Stimulated activated CD4-positive, alpha-beta T cell treated with anti-CD3 and anti-CD28 coated beads, Interleukin-4, amount 100 ng/mL, for 1 hour (primary cell): ENCODE data around the gene ACAA1.

Source experiments
- DNase-seq: peaks from one replicate; pipeline ENCODE4 v3.0.0-alpha.2; 2020

ACAA1 gene

DNA sequence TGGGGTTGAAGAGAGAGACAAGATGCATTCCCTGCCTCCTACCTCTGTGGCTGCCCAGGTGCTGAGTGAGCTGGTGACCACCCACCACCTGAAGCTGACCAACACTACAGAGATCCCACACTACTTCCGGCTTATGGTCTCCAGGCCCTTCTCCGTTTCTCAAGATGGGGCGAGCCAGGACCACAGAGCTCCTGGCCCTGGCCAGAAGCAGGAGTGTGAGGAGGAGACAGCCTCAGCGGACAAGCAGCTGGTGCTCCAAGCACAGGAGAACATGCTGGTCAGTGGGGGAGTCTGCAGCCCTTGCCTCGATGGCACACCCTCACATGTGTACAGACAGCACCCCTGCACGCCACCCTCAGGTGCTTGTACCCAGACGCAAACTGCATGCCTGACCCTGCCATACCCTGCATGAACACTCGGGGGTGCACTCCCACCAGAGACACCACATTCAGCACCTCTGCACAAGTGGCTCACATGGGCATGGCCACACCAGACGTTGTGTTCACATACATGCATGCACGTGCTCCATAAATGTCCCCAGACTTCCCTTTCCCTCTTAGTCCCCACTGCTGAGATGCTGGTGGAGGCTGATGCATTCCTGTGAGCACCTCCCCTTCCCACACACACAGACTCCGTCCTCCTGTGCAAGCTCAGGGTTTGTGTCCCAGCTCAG, 19.0 kb downstream of the ACAA1 start:
- peak; percentile 74 for DNase-seq

- DNase-seq = no peak
These were observed 19.7 kb downstream of the ACAA1 start for GRCh38 chr3:38117163-38117716.

DNA sequence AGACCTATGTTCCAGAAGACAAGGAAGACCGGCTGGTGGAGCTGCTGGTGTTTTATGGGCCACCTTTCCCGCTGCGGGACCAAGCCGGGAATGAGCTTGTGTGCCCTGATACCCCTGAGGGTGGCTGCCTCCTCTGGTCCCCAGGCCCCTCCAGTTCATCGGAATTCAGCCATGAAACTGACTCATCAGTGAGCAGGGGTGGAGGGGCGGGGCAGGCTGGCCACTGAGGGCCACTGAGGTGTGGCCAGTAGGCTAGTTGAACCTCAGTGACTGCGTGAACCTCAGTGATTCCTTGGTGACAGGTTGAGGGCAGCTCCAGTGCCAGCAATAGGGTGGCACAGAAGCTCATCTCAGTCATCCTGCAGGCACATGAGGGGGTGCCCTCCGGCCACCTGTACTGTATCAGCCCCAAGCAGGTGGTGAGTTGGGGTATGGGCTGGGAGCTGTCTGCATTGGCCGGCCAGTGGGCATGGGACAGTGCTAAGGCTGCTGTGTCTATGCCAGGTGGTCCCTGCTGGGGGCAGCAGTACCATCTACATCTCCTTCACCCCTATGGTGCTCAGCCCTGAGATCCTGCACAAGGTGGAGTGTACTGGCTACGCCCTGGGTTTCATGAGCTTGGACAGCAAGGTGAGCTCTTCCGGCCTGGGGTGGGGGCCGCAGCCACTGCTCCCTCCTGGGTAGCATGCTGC, 20.3 kb downstream of the ACAA1 start:
- no peak for DNase-seq

DNA sequence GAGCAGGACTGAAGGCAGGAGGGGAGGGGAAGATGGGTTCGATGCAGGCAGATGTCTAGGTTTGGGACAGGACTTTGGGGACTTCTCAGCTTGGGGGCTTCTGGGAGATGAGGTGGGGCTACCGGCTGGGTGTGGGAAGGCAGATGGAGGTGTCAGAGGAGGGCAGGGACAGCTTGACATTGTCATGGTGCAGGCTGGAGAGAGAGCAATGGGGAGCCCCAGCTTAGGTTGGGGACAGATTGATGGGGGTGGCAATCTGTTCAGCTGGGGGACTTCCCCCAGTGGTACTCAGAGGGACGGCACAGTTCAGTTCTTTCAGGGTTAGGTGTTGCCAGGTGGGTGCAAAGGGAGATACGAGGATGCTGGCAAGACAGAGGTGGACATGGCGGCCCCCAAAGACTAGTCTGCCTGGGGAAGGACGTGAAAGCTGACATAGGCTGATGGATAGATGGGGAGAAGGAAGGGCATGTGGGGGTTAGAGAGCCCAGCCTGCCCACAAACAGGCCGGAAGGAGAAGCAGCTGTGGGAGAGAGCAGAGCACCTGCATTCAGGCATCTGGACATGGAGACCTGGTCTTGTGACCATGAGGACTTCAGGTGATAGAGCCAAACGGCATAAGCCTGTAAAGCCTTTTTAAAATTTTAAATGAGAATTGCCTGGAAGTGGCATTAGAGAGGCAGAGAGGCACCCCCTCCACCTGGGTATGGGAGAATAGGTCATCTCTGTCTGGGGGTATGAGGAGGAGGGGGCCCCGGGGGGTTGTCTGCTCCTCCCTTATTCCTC, 21.1 kb downstream of the ACAA1 start:
- no peak for DNase-seq

GRCh38 chr3:38114875-38115644, 21.9 kb downstream of the ACAA1 start:
- no peak for DNase-seq

DNA sequence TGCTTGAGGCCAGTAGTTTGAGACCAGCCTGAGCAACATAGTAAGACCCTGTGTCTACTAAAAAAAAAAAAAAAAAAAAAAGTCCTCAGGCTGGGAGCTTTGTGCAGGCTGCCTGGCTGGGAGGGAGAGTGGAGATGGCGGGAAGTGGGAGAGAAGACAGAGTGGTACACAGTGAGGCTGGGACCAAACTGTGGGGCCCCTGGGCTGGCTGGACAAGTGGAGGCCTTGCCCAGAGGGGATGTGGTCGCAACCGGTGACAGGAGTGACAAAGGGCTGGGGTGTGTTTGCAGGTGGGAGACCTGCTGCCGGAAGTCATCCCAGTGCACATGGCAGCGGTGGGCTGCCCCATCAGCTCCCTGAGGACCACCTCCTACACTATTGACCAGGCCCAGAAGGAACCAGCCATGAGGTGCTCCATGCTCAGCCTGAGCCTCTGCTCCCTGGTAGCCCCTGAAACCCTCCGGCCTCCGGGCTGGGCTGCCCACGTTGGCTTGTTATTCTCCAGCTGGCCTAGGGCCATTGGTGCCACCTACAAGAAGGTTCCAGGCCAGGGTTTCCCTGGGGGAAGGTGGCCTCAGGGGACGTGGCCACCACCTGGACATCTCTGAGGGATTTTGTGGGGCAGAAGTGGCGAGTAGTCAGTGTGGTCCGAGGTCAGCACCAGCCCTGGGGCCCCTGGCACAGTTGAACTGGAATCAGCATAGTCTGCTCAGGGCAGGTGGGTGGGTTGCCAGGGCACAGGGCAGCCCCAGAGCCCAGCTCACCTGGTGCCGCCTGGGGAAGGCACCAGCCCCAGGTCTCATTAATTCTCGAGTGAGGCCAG, 22.7 kb downstream of the ACAA1 start:
- no peak for DNase-seq

GRCh38 chr3:38112378-38112761, 24.6 kb downstream of the ACAA1 start:
- no peak for DNase-seq

- no peak for DNase-seq
These were observed 25.1 kb downstream of the ACAA1 start for GRCh38 chr3:38111696-38112377.

GRCh38 chr3:38111201-38111600, 25.7 kb downstream of the ACAA1 start:
- no peak for DNase-seq

DNA sequence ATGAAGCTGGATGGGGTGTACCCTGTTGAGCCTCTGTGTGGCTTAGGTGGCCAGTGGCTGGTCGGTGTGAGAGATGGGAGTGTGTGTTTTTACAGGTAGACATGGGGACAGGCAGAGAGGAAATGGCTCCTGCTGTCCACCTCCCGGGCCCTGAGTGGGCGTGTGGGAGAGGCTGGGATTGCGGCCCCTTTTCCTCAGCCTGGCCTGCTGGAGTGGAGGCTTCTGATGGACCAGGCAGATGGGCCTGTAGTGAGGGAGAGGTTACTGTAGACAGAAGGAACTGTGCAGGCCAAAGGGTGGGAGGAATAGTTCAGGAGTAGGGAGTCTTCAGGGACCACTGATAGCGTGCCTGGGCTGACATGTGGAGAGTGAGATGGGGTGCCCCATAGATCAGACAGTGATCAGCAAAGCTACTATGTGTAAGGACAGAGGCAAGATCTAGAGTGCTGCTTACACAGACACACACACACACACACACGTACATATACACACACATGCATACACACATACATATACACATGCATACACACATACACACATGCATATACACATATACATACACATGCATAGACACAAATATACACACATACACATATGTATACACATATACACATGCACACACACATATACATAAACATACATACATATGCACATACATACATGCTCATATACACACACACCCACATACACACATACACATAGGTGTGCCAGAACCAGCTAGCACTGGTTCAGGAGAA, 26.4 kb downstream of the ACAA1 start:
- DNase-seq = no peak

- DNase-seq = no peak
These were observed 27.2 kb downstream of the ACAA1 start for GRCh38 chr3:38109580-38110313.

DNA sequence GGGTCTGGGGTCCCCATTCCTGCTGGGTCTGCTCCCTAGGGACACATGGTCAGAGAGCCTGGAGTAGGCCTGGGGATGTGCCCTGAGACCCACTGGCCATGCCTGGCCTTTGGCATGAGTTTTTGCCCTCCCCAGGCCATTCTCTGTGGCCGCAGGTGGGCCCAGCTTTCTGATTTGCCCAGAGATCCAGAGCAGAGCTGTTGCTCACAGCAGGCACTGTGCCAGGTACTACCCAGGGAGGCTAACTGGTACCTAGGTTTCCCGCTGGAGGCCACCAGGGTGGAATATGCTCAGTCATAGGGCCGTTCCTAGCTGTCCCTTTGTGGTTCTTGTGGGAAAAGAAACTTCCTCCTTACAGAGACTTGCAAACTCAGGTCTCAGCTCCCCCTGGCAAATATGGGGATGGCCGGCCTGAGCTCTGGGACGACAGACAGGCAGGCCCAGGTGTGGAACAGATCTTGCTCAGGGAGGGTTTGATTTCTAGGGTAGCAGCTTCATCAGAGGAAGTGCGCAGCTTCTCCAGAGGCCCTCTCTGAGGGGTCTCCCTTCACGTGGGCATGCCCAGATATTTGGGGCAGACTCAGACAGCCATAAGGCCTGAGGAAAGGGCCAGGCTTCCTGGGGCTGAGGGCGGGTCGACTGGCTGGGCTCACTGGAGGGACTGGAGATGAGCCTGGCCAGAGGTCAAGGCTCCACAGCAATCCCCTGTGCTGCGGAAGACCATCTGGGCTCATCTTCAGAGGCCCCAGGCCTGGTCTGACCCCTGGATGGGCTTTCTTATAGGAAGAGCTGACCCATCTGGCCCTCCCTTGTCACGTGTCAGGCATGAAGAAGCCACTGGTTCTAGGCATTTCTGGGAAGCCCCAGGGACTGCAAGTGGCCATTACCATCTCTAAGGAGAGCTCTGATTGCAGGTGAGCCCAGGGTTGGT, 28.0 kb downstream of the ACAA1 start:
- DNase-seq = no peak

GRCh38 chr3:38107911-38108648, 28.8 kb downstream of the ACAA1 start:
- DNase-seq = no peak

GRCh38 chr3:38105525-38105924, 31.4 kb downstream of the ACAA1 start:
- DNase-seq = no peak

DNA sequence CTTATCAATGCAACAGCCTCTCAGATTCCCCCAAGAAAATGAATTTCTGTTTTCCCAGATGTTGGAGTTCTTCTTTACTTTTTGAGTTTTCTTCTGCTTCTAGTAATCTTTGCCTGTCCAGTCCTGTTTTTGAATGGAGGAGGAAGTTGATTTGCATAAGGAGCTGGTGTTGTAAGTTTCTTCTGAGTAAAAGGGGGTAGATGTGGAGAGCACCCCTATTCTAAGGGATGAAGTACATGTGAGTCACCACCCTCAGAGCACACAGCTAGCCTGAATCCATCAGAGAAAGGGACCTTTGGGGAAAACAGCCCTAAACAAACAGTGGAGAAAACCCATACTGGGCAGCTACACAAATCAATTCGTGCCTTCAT, 34.5 kb downstream of the ACAA1 start:
- DNase-seq = no peak

DNA sequence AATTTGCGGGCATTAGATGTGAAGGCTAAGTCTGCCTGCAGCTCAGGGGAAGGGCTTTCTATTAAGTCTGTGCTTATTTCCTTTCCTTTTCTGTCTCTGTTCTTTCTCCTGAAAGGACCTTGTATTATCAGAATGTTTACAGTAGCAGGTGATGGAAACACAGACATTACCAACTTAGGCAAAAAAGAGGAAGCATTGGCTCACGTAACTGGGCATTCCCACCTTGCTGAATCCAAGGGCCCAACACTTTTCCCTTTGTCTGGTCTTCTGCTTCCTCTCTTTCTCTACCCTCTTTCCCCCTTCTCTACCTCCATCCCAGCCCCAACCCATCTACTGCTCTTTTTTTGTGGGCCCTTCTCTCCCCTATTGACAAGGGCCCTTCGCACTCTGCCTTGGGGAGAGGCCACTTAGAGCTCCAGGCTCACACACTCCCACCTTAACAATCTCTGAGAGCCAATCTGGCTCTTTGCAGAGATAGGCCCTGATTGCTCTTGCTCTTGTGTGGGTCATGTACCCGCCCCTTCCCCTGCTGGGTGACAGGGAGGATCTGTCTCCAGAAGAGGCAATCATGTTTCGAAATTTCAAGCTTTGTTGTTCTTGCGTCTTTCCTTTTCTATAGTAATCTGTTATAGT, 35.0 kb downstream of the ACAA1 start:
- DNase-seq = no peak

- DNase-seq = no peak
These were observed 36.4 kb downstream of the ACAA1 start for GRCh38 chr3:38100498-38100897.

- DNase-seq = no peak
These were observed 37.4 kb downstream of the ACAA1 start for GRCh38 chr3:38099518-38099917.
